MM.1S (cell line): Measurements from ENCODE around the gene OR4K14.
"Not testable (repeated sequence)": the region's sequence is repeated elsewhere in the genome, so short reads cannot be mapped to it uniquely, and the experiment has no call there.

Experiments
- DNase-seq: peaks from one replicate; pipeline ENCODE4 v3.0.0-alpha.2; 2015
- H2AFZ ChIP-seq: fragments of 300-600 bp; sonication (generic); 2 replicates; pipeline ENCODE4 v1.6.0; 2016; ENCODE audit warnings: antibody characterized with exemption, low read length
- H3F3A ChIP-seq: fragments of 300-600 bp; sonication (generic); 2 replicates; pipeline ENCODE4 v1.6.1; 2016; ENCODE audit warnings: mild to moderate bottlenecking, antibody characterized with exemption, low read length, moderate library complexity, mixed read lengths; ENCODE audit not compliant: insufficient read depth
- H3K27ac ChIP-seq: fragments of 300-600 bp; sonication (generic); 2 replicates; pipeline ENCODE4 v1.5.1; 2016; ENCODE audit warnings: mild to moderate bottlenecking, low read length
- H3K27me3 ChIP-seq: fragments of 300-600 bp; sonication (generic); replicated peaks from 2 replicates; pipeline ENCODE4 v1.6.0; 2016; ENCODE audit warnings: low read length; ENCODE audit not compliant: insufficient read depth
- H3K36me3 ChIP-seq: fragments of 300-600 bp; sonication (generic); replicated peaks from 2 replicates; pipeline ENCODE4 v1.6.1; 2016; ENCODE audit warnings: mild to moderate bottlenecking, low read length, mixed read lengths; ENCODE audit not compliant: insufficient read depth
- H3K4me1 ChIP-seq: fragments of 300-600 bp; sonication (generic); 2 replicates; pipeline ENCODE4 v1.6.1; 2016; ENCODE audit warnings: low read length, mixed read lengths
- H3K4me2 ChIP-seq: fragments of 300-600 bp; sonication (generic); 2 replicates; pipeline ENCODE4 v1.6.0; 2016; ENCODE audit warnings: low read depth, low read length
- H3K4me3 ChIP-seq: fragments of 300-600 bp; sonication (generic); 2 replicates; pipeline ENCODE4 v1.5.1; 2016; ENCODE audit warnings: low read length, mixed read lengths
- H3K79me2 ChIP-seq: fragments of 300-600 bp; sonication (generic); 2 replicates; pipeline ENCODE4 v1.6.1; 2016; ENCODE audit warnings: mixed run types, low read length, mixed read lengths
- H3K9ac ChIP-seq: fragments of 300-600 bp; sonication (generic); 2 replicates; pipeline ENCODE4 v1.6.1; 2016; ENCODE audit warnings: low read length, mixed read lengths
- H3K9me2 ChIP-seq: fragments of 300-600 bp; sonication (generic); replicated peaks from 2 replicates; pipeline ENCODE4 v1.6.1; 2016; ENCODE audit warnings: mild to moderate bottlenecking, low read length, mixed read lengths; ENCODE audit not compliant: insufficient read depth
- H3K9me3 ChIP-seq: fragments of 300-600 bp; sonication (generic); replicated peaks from 2 replicates; pipeline ENCODE4 v1.6.1; 2016; ENCODE audit warnings: mild to moderate bottlenecking, low read length, mixed read lengths; ENCODE audit not compliant: insufficient read depth
- H4K20me1 ChIP-seq: fragments of 300-600 bp; sonication (generic); 2 replicates; pipeline ENCODE4 v1.6.1; 2016; ENCODE audit warnings: mild to moderate bottlenecking, low read length, moderate library complexity, mixed read lengths; ENCODE audit not compliant: insufficient read depth
- CTCF ChIP-seq: fragments of 300-600 bp; sonication (generic); IDR thresholded peaks from 2 replicates; pipeline ENCODE4 v1.5.1; 2016; ENCODE audit warnings: antibody characterized with exemption, low read length, mixed read lengths
- EZH2 ChIP-seq: fragments of 300-600 bp; sonication (generic); optimal IDR thresholded peaks from 2 replicates; pipeline ENCODE3; 2017; ENCODE audit warnings: low read depth, mild to moderate bottlenecking, antibody characterized with exemption, low read length, mixed read lengths
- EZH2phosphoT487 ChIP-seq: fragments of 300-600 bp; sonication (generic); IDR thresholded peaks from 2 replicates; pipeline ENCODE4 v1.6.1; 2018; ENCODE audit warnings: antibody characterized with exemption, low read length

Gene OR4K14

GRCh38 chr14:19974844-19975243 lies 44.3 kb downstream of the OR4K14 start:
- Histone ChIP-seq H3K79me2 (no peaks in the 10 kb centered on the region), H3K27ac (no peak overlapping the region), H2AFZ (no peak overlapping the region), H3F3A (no peaks in the 10 kb centered on the region), H3K4me2 (no peak overlapping the region), H3K27me3 (no peaks in the 10 kb centered on the region), H3K4me1 (no peaks in the 10 kb centered on the region), H3K9ac (no peak overlapping the region), H3K9me2 (no peaks in the 10 kb centered on the region), H4K20me1 (no peaks in the 10 kb centered on the region), H3K9me3 (no peaks in the 10 kb centered on the region), H3K36me3 (no peaks in the 10 kb centered on the region), H3K4me3 (no peak overlapping the region)
- TF ChIP-seq EZH2: no peak
- no peak for TF ChIP-seq CTCF
- TF ChIP-seq EZH2phosphoT487: no peak
- no peak for DNase-seq

GRCh38 chr14:19969735-19970134 lies 49.4 kb downstream of the OR4K14 start:
- H3K27ac ChIP-seq, DNase-seq, H3K4me3 ChIP-seq, H3K4me1 ChIP-seq, H3F3A ChIP-seq, H2AFZ ChIP-seq, H3K9me3 ChIP-seq, H3K27me3 ChIP-seq, H3K9ac ChIP-seq, H3K4me2 ChIP-seq, H3K9me2 ChIP-seq, H3K79me2 ChIP-seq, H4K20me1 ChIP-seq, H3K36me3 ChIP-seq: not testable (repeated sequence)
